NCI-H510A treated with DMSO at 0.1 percent for 48 hours (cell line): Measurements from ENCODE around the gene UBP1.
"Not testable (repeated sequence)": the region's sequence is repeated elsewhere in the genome, so short reads cannot be mapped to it uniquely, and the experiment has no call there.

ENCODE experiments used
- DNase-seq: peaks from one replicate; lab custom pipeline; 2025; lab: John Stamatoyannopoulos, UW

The UBP1 gene

GRCh38 chr3:33433843-33434242 lies 6.4 kb downstream of the UBP1 start:
- DNase-seq = no peak

- DNase-seq = no peak
These were observed 9.6 kb downstream of the UBP1 start for GRCh38 chr3:33430571-33430970.

- DNase-seq = no peak
These were observed 10.1 kb downstream of the UBP1 start for GRCh38 chr3:33430061-33430460.

GRCh38 chr3:33429306-33429705 lies 10.9 kb downstream of the UBP1 start:
- DNase-seq = not testable (repeated sequence)

GRCh38 chr3:33428734-33429133 lies 11.5 kb downstream of the UBP1 start:
- no peak for DNase-seq

GRCh38 chr3:33426630-33427317 lies 13.4 kb downstream of the UBP1 start:
- DNase-seq = no peak

GRCh38 chr3:33426068-33426467 lies 14.1 kb downstream of the UBP1 start:
- DNase-seq = no peak

- DNase-seq = no peak
These were observed 14.8 kb downstream of the UBP1 start for GRCh38 chr3:33425453-33425852.

- DNase-seq = no peak
These were observed 15.4 kb downstream of the UBP1 start for GRCh38 chr3:33424606-33425452.

GRCh38 chr3:33420966-33421365 lies 19.2 kb downstream of the UBP1 start:
- no peak for DNase-seq

GRCh38 chr3:33419948-33420347 lies 20.3 kb downstream of the UBP1 start:
- no peak for DNase-seq

GRCh38 chr3:33417066-33417673 lies 23.0 kb downstream of the UBP1 start:
- DNase-seq = no peak

GRCh38 chr3:33410816-33411215 lies 29.4 kb downstream of the UBP1 start:
- not testable (repeated sequence) for DNase-seq

- DNase-seq = no peak
These were observed 36.4 kb downstream of the UBP1 start for GRCh38 chr3:33403756-33404155.

GRCh38 chr3:33402936-33403335 lies 37.3 kb downstream of the UBP1 start:
- no peak for DNase-seq

GRCh38 chr3:33401781-33402180 lies 38.4 kb downstream of the UBP1 start:
- no peak for DNase-seq

GRCh38 chr3:33398410-33398809 lies 41.8 kb downstream of the UBP1 start:
- no peak for DNase-seq

GRCh38 chr3:33395900-33396299 lies 44.3 kb downstream of the UBP1 start:
- no peak for DNase-seq

- no peak for DNase-seq
These were observed 45.7 kb downstream of the UBP1 start for GRCh38 chr3:33394403-33395054.

- DNase-seq = no peak
These were observed 47.5 kb downstream of the UBP1 start for GRCh38 chr3:33392703-33393125.

- no peak for DNase-seq
These were observed 48.1 kb downstream of the UBP1 start for GRCh38 chr3:33392144-33392543.

- DNase-seq = no peak
These were observed 48.8 kb downstream of the UBP1 start for GRCh38 chr3:33391255-33391995.
